GM19351 (cell line): ENCODE results near the gene ETV7.
"Not testable (repeated sequence)": the region's sequence is repeated elsewhere in the genome, so short reads cannot be mapped to it uniquely, and the experiment has no call there.

Experiments
- ATAC-seq: cut with Tn5 transposase; IDR thresholded peaks from one replicate; pipeline ENCODE4 v1.9.1; 2021; ENCODE audit warnings: mild to moderate bottlenecking, moderate library complexity; ENCODE audit not compliant: unreplicated experiment

ETV7 gene

GRCh38 chr6:36343109-36343680 lies 44.3 kb downstream of the ETV7 start:
- no peak for ATAC-seq

GRCh38 chr6:36340618-36341454 lies 46.6 kb downstream of the ETV7 start:
- ATAC-seq, result no peak

DNA sequence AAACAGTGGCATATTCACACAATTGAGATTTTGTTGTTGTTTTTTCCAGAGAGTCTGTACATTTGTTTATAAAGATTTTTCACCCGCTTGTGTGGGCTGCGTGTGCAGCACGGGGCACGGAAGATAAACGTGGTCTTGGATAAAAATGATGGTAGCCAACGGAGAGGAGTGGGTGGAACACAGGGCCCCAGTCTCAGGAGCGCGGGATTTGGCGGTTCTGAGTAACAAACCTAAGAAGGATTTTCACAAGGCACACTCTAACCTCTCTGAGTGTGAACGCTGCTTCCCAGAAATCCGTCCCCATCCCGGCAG lies 47.2 kb downstream of the ETV7 start:
- no peak for ATAC-seq

GRCh38 chr6:36339146-36339545 lies 48.3 kb downstream of the ETV7 start:
- no peak for ATAC-seq

- ATAC-seq, result not testable (repeated sequence)
Measured at GRCh38 chr6:36338223-36338622, 49.2 kb downstream of the ETV7 start.

DNA sequence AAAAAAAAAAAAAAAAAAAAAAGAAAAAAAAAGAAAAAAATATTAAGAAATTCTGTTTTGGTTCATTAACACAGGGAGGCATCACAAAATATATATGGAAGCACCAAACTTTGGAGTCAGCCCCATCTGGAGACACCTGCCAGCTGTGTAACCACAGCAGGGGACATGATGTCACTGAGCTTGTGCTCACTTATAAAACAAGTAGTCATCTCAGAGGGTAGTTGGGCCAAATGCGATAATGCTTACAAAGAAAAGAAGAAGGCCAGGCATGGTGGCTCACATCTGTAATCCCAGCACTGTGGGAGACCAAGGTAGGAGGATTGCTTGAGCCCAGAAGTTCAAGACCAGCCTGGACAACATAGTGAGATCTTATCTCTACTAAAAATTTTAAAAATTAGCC lies 49.7 kb downstream of the ETV7 start:
- no peak for ATAC-seq

GRCh38 chr6:36336779-36337241 lies 50.7 kb downstream of the ETV7 start, which contains the start of gene BNIP5:
TSS of gene BNIP5 (minus strand) at chr6:36336888. CDS start at chr6:36330690, 6,198 bp downstream.
- no peak for ATAC-seq

- ATAC-seq, result no peak
Measured at GRCh38 chr6:36336208-36336710, 51.2 kb downstream of the ETV7 start.

GRCh38 chr6:36335465-36336207 lies 51.8 kb downstream of the ETV7 start:
- no peak for ATAC-seq

- no peak for ATAC-seq
Measured at GRCh38 chr6:36334832-36335459, 52.5 kb downstream of the ETV7 start.

DNA sequence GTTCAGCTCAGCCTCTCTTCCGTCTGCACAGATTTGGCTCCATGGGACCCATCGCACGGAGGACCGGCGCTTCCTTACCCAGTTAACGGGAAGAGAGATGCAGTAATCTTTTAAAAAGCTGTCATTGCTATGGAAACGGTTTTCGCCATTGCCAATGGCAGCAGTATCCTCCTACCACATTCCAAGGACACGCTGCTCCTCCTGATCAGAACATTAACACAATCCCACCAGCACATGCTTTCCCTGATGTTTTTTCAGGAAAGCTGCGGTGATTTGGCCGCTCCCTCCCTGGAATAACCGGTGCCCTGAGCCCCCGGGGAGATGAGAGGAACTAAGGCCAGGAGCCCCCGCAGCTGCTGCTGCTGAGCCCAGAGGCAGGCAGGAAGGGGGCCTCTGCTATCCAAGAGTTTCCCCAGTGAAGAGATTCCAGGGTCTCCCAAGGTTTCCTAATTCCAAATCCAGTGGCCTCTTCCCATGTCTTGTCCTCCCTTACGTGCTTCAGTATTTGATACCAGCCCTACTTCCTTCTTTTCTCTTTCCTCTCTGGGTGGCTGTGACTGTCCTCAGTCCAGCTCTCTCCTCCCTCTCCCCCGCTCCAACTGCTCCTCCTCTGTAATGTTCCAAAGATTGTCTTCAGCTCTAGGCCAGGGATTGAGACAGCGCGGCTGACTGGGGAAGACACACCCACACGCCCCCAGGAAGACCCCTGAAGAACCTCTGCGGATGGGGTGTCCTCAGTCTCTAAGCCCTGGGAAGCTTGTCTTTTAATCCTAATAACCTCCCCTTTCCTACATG lies 53.3 kb downstream of the ETV7 start:
- ATAC-seq, result no peak

GRCh38 chr6:36333171-36333895 lies 54.1 kb downstream of the ETV7 start:
- no peak for ATAC-seq

GRCh38 chr6:36331381-36331780 lies 56.1 kb downstream of the ETV7 start:
- no peak for ATAC-seq

DNA sequence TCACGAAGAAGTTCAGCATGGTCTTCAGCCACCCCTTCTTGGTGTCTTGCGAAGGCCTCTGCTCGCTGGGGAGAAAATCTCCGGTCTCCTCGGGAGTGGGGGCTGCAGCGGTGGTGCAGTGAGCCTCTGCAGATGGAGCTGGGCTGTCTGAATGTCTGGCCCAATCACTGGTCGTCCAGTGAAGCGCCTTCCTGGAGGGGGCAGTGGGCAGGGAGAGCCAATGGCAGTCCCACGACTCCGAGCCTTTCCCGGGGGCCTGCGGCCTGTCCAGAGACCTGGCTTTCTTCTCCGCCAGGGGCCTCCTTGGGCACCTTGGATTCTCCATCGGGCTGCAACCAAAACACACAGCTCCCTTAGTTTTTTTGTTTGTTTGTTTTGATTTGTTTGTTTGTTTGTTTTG lies 57.1 kb downstream of the ETV7 start:
- no peak for ATAC-seq

DNA sequence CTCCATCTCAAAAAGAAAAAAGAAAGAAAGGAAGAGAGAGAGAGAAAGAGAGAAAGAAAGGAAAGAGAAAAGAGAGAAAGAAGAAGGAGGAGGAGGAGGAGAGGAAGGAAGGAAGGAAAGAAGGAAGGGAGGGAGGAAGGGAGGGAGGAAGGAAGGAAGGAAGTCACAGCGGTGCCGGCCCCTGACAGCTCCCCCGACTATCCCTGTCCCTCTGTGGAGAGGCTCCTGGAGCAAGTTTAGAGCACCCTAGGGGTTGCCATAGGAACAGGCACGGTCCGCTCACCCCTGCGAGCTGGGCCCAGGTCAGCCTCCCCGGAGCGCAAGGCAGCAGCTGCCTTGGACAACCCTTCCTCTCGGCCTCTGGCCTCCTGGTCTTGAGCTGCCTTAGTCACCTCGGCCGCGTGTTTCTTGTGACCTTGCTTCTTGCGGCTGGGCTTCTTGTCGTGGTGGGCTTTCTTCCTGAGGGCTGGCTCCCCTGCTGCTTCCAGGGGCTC lies 57.6 kb downstream of the ETV7 start:
- ATAC-seq, result no peak

DNA sequence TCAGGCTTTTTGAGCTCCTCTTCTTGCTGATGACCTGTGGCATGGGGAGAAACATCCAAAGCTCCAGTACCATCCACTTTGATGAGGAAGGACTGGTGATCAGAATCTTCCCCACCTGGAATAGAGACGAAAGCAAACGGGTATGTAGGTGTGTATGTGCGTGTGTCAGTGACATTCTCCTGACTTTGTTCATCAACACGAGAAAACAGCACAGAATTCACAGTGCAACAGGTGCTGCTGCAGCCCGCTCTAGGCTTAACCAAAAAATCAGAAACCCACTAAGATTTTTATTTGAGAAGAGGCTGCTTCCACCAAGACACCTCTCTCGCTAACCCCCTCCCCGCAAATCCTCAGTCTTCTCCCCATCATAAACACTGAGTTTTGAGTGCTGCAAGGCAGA lies 58.9 kb downstream of the ETV7 start:
- ATAC-seq, result no peak

DNA sequence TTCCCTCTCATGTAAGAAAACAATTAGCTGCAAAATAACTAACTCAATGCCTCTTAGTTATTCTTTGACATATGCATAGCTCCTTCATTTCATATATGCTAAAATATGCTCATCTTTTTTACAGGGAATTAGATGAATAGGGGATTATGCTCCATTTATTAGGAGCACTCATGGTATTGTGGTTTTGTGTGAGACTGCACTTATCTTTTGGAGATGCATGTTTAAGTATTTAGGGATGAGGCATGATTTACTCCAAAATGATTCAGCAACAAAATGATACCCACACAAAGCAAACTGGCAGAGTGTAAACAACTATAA lies 59.6 kb downstream of the ETV7 start:
- ATAC-seq, result no peak

- ATAC-seq, result no peak
Measured at GRCh38 chr6:36327226-36327918, 60.1 kb downstream of the ETV7 start.

DNA sequence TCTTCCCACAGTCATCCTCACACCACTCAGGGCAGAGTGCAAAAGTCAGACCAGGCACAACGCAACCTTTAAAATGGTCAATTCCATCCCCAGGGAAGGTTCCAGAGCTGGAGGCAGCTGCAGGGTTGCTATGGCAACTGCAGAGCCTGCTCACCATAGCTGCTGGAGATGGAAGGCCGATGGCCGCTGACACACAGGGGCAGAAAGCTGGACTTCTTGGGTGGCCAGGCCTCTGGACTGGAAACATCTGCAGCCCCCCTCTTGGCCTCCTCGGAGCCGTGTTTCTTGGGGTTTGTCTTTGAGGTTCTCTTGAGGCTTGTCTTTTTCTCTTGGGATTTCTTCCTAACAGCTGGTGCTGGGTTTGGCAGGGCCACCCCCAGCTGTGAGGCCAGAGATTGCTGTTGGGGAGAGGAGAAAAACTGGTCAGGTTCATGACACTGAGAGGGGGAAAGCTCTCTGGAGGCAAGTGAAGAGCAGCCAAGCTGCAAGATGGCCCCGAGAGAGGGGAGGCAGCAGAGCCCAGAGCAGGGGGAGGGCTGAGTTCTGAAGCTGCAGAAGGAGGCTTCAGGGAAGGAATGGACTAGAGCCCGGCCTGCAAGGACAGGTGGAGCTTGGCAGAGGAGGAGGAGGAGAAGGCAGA lies 61.0 kb downstream of the ETV7 start:
- no peak for ATAC-seq
